T-cell (primary cell): ENCODE data around the gene PIH1D2. TPM values are rescaled to one million over a fixed set of nuclear protein-coding genes. Genes with fewer than 3 reads are reported as not detected.
"Not testable (repeated sequence)": the region's sequence is repeated elsewhere in the genome, so short reads cannot be mapped to it uniquely, and the experiment has no call there.

Source experiments
- ATAC-seq, 4 experiments: fragments of 200-7000 bp in 3 of 4; fragments of 150-1000 bp in 1 of 4; cut with Tn5 transposase; replicated peaks in 1 of 4; 1 replicate in 3 of 4; 2 replicates in 1 of 4; pipeline ENCODE4 v1.10.0; 2021; ENCODE audit warnings: moderate library complexity in 3 of 4, mild to moderate bottlenecking in 2 of 4, moderate number of reproducible peaks in 1 of 4
- CTCF ChIA-PET, 2 donors: fragments of 300-600 bp; sonication (Branson Sonifier 250); formaldehyde crosslinking; loops; one replicate each; lab custom pipeline; 2022; ENCODE audit warnings: antibody characterized with exemption in 2 of 2; lab: Charles Lee
- POLR2A ChIA-PET, 2 donors: fragments of 300-600 bp; sonication (Branson Sonifier 250); formaldehyde crosslinking; loops; one replicate each; lab custom pipeline; 2022; ENCODE audit warnings: antibody characterized with exemption in 2 of 2; lab: Charles Lee
- DNase-seq, 35 experiments: peaks; one replicate each; pipeline versions ENCODE4 v3.0.0 to v3.0.0-alpha.2; 2013 to 2023
- H3K27ac ChIP-seq: one replicate; pipeline ENCODE4 v1.5.1; 2013; ENCODE audit warnings: low read length
- H3K27me3 ChIP-seq, 2 experiments: replicated peaks in 1 of 2; 1 replicate in 1 of 2; 2 replicates in 1 of 2; pipeline versions ENCODE4 v1.6.1 to v1.7.0; 2013; ENCODE audit warnings: low read length in 1 of 2, mixed read lengths in 1 of 2; ENCODE audit not compliant: control insufficient read depth in 2 of 2, insufficient read depth in 2 of 2; ENCODE audit errors: extremely low read depth in 1 of 2
- H3K36me3 ChIP-seq, 2 donors: 1 replicate in 1 of 2; 2 replicates in 1 of 2; pipeline versions ENCODE4 v1.6.1 to v1.7.0; 2013; ENCODE audit warnings: low read length in 1 of 2; ENCODE audit not compliant: control insufficient read depth in 2 of 2, insufficient read depth in 1 of 2; ENCODE audit errors: extremely low read depth in 1 of 2
- H3K4me1 ChIP-seq, 2 experiments: 1 replicate in 1 of 2; 2 replicates in 1 of 2; pipeline versions ENCODE4 v1.6.1 to v1.7.0; 2013; ENCODE audit warnings: low read length in 2 of 2, mixed read lengths in 1 of 2; ENCODE audit not compliant: insufficient read depth in 2 of 2, control insufficient read depth in 1 of 2; ENCODE audit errors: extremely low read depth in 1 of 2
- H3K4me3 ChIP-seq, 2 donors: 1 replicate in 1 of 2; 2 replicates in 1 of 2; pipeline versions ENCODE4 v1.5.1 to v1.7.0; 2013; ENCODE audit warnings: mild to moderate bottlenecking in 2 of 2, low read length in 1 of 2, moderate library complexity in 1 of 2; ENCODE audit not compliant: control insufficient read depth in 1 of 2; ENCODE audit errors: extremely low read depth in 1 of 2
- H3K9me3 ChIP-seq: 2 replicates; pipeline ENCODE4 v1.7.0; 2013
- H3K27ac Mint-ChIP-seq, 2 donors: one replicate each; pipeline ENCODE4 v1.8.0; 2020 to 2021; ENCODE audit warnings: mild to moderate bottlenecking in 2 of 2, mixed read lengths in 2 of 2
- H3K27me3 Mint-ChIP-seq, 2 donors: one replicate each; pipeline ENCODE4 v1.8.0; 2021 to 2022; ENCODE audit warnings: mixed read lengths in 2 of 2
- H3K36me3 Mint-ChIP-seq: one replicate; pipeline ENCODE4 v1.8.0; 2021; ENCODE audit warnings: mixed read lengths
- H3K4me1 Mint-ChIP-seq, 3 donors: one replicate each; pipeline ENCODE4 v1.8.0; 2020 to 2022; ENCODE audit warnings: mixed read lengths in 3 of 3, mild to moderate bottlenecking in 1 of 3
- H3K4me3 Mint-ChIP-seq, 3 donors: one replicate each; pipeline ENCODE4 v1.8.0; 2020 to 2022; ENCODE audit warnings: mild to moderate bottlenecking in 3 of 3, mixed read lengths in 3 of 3, moderate library complexity in 3 of 3
- H3K9me3 Mint-ChIP-seq, 3 donors: one replicate each; pipeline ENCODE4 v1.8.0; 2020 to 2022; ENCODE audit warnings: mixed read lengths in 3 of 3
- WGBS: methylation state at CpG from one replicate; pipeline ENCODE4 v1.1.5; 2013; ENCODE audit warnings: missing lambda C conversion rate; ENCODE audit not compliant: insufficient coverage; 5-methylcytosine and 5-hydroxymethylcytosine counted together
- total RNA-seq, 35 experiments: library from RNA in 6 of 35; stranded (reverse) in 6 of 35; fragments of 120-200 nt in 1 of 35; gene quantifications; one replicate each; pipeline versions ENCODE4 v1.2.1 to v1.2.4 and lab custom pipeline; 2013 to 2026

The PIH1D2 gene
- total RNA-seq, 5 donors from 2014 or later (not counting 1 experiment from before 2014, with no cell fraction given) = 0.30 to 0.44 (median 0.36) TPM; not detected in 2

DNA sequence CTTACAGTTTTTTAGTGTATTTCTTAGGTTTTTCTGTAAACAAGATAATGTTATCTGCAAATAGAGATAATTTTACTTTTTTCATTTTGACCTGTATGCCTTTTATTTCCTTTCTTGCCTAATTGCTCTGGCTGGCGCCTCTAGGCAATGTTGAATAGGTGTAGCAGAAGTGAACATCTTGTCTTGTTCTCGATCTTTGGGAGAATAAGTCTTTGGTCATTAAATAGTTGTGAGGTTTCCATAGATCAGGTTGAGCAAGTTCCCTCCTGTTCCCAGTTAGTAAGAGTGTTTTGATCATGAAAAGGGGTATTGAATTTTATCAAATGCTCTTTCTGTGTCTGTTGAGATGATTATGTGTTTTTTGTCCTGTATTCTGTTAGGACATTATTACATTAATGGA lies 24.0 kb downstream of the PIH1D2 start:
- CTCF ChIA-PET = no interaction called here
- no peak overlapping the region for H3K4me3 Mint-ChIP-seq
- 50% methylated on average over 2 of the region's 2 CpGs for WGBS
- H3K9me3 Mint-ChIP-seq = no peaks in the 10 kb centered on the region
- H3K36me3 Mint-ChIP-seq = peaks cover 73% of the 10 kb centered on the region
- Histone ChIP-seq H3K36me3 (peaks cover 3 to 47% of the 10 kb centered on the region in 2 donors), H3K4me3 (no peak overlapping the region), H3K4me1 (no peaks in the 10 kb centered on the region), H3K9me3 (no peaks in the 10 kb centered on the region), H3K27me3 (no peaks in the 10 kb centered on the region), H3K27ac (no peak overlapping the region)
- H3K27ac Mint-ChIP-seq = no peak overlapping the region
- ATAC-seq = no peak
- peaks cover 11 to 28% (median 14%) of the 10 kb centered on the region in 3 donors for H3K4me1 Mint-ChIP-seq
- POLR2A ChIA-PET = no interaction called here
- no peak for DNase-seq
- H3K27me3 Mint-ChIP-seq = no peaks in the 10 kb centered on the region

DNA sequence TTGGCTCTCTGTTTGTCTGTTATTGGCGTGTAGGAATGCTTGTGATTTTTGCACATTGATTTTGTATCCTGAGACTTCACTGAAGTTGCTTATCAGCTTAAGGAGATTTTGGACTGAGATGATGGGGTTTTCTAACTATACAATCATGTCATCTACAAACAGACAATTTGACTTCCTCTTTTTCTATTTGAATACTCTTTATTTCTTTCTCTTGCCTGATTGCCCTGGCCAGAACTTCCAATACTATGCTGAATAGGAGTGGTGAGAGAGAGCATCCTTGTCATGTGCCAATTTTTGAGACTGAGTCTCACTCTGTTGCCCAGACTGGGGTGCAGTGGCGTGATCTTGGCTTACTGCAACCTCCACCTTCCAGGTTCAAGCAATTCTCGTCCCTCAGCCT lies 25.6 kb downstream of the PIH1D2 start:
- DNase-seq, ATAC-seq, H3K9me3 ChIP-seq, H3K4me3 Mint-ChIP-seq, CTCF ChIA-PET, H3K4me1 ChIP-seq, H3K27me3 ChIP-seq, POLR2A ChIA-PET, H3K27me3 Mint-ChIP-seq, H3K4me3 ChIP-seq, H3K9me3 Mint-ChIP-seq, H3K27ac ChIP-seq: not testable (repeated sequence)
- no CpG with 5 or more reads among the region's 3 CpGs for WGBS
- peak overlapping the region in 1 of 2 donors; percentile 6 for H3K27ac Mint-ChIP-seq
- peaks cover 11 to 28% (median 14%) of the 10 kb centered on the region in 3 donors for H3K4me1 Mint-ChIP-seq
- H3K36me3 ChIP-seq = peaks cover 9 to 50% of the 10 kb centered on the region in 2 donors
- H3K36me3 Mint-ChIP-seq = peaks cover 78% of the 10 kb centered on the region

DNA sequence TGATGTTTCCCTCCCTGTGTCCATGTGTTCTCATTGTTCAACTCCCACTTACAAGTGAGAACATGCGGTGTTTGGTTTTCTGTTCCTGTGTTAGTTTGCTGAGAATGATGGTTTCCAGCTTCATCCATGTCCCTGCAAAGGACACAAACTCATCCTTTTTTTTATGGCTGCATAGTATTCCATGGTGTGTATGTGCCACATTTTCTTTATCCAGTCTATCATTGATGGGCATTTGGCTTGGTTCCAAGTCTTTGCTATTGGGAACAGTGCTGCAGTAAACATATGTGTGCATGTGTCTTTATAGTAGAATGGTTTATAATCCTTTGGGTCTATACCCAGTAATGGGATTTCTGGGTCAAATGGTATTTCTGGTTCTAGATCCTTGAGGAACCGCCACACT lies 27.2 kb downstream of the PIH1D2 start:
- Mint-ChIP-seq H3K4me1 (peaks cover 11 to 26% (median 14%) of the 10 kb centered on the region in 3 donors), H3K27ac (peak overlapping the region in 1 of 2 donors; percentile 16), H3K36me3 (peaks cover 74% of the 10 kb centered on the region)
- H3K36me3 ChIP-seq = peaks cover 9 to 48% of the 10 kb centered on the region in 2 donors
- POLR2A ChIA-PET, H3K4me3 Mint-ChIP-seq, H3K9me3 ChIP-seq, H3K4me3 ChIP-seq, ATAC-seq, CTCF ChIA-PET, H3K27me3 Mint-ChIP-seq, H3K27ac ChIP-seq, DNase-seq, H3K9me3 Mint-ChIP-seq, H3K27me3 ChIP-seq, H3K4me1 ChIP-seq: not testable (repeated sequence)
- WGBS = no CpG with 5 or more reads among the region's 2 CpGs

GRCh38 chr11:112044961-112045360 lies 28.9 kb downstream of the PIH1D2 start:
- H3K4me3 ChIP-seq = no peak overlapping the region
- H3K4me1 ChIP-seq = no peaks in the 10 kb centered on the region
- ATAC-seq = no peak
- peaks cover 69% of the 10 kb centered on the region for H3K36me3 Mint-ChIP-seq
- no peaks in the 10 kb centered on the region for H3K9me3 ChIP-seq
- H3K27ac ChIP-seq = no peak overlapping the region
- peaks cover 10 to 18% (median 15%) of the 10 kb centered on the region in 3 donors for H3K4me1 Mint-ChIP-seq
- 84% methylated on average over 2 of the region's 4 CpGs for WGBS
- no peaks in the 10 kb centered on the region for H3K27me3 ChIP-seq
- ChIA-PET POLR2A (no interaction called here), CTCF (interaction anchor here in 1 of 2 donors (1.2 kb wide), 1 partner anchor 113 kb away, joined by 3 read pairs; no protein-coding TSS in a partner anchor)
- no peaks in the 10 kb centered on the region for H3K9me3 Mint-ChIP-seq
- no peak overlapping the region for H3K27ac Mint-ChIP-seq
- no peak overlapping the region for H3K4me3 Mint-ChIP-seq
- no peaks in the 10 kb centered on the region for H3K27me3 Mint-ChIP-seq
- DNase-seq = no peak
- peaks cover 9 to 44% of the 10 kb centered on the region in 2 donors for H3K36me3 ChIP-seq

DNA sequence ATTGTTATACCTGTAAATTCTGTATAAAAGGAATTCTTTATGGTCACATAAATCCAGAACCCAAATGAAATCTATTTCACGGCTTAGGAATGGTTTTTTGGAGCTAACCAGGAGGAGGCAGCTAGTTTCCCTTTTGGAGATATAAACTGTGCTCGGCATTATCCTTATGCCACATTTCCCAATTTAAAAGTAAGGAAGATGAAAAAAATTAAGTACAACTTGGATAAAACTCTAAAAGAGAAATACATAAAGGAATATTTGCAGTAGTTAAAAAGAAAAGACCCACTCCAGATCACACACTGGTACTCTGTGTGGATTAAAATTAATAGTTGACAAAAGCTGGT lies 30.9 kb downstream of the PIH1D2 start:
- Mint-ChIP-seq H3K27me3 (no peaks in the 10 kb centered on the region), H3K9me3 (no peaks in the 10 kb centered on the region), H3K4me3 (no peak overlapping the region), H3K27ac (no peak overlapping the region), H3K36me3 (peaks cover 72% of the 10 kb centered on the region), H3K4me1 (peaks cover 2 to 9% (median 6%) of the 10 kb centered on the region in 3 donors)
- H3K9me3 ChIP-seq = no peaks in the 10 kb centered on the region
- WGBS = no CpG with 5 or more reads among the region's 2 CpGs
- H3K36me3 ChIP-seq = peaks cover 9 to 51% of the 10 kb centered on the region in 2 donors
- no peaks in the 10 kb centered on the region for H3K4me1 ChIP-seq
- DNase-seq (no peak), ATAC-seq (no peak)
- H3K4me3 ChIP-seq = no peak overlapping the region
- no peaks in the 10 kb centered on the region for H3K27me3 ChIP-seq
- POLR2A ChIA-PET = no interaction called here
- CTCF ChIA-PET = interaction anchor here in 1 of 2 donors (0.7 kb wide), 1 partner anchor 61 kb away, joined by 3 read pairs; no protein-coding TSS in a partner anchor
- no peak overlapping the region for H3K27ac ChIP-seq

- ChIA-PET POLR2A (interaction anchor here in 1 of 2 donors (0.6 kb wide), 1 partner anchor 30 kb away, joined by 5 read pairs; no protein-coding TSS in a partner anchor), CTCF (interaction anchor here (0.6 to 0.7 kb wide), 2 partner anchors 61 to 110 kb away, joined by 3 to 5 read pairs; no protein-coding TSS in a partner anchor)
- DNase-seq (no peak), ATAC-seq (no peak)
- Mint-ChIP-seq H3K27me3 (no peaks in the 10 kb centered on the region), H3K36me3 (peaks cover 71% of the 10 kb centered on the region), H3K27ac (no peak overlapping the region), H3K4me3 (no peak overlapping the region), H3K9me3 (no peaks in the 10 kb centered on the region), H3K4me1 (peaks cover under 1 to 8% (median 6%) of the 10 kb centered on the region in 3 donors)
- no peaks in the 10 kb centered on the region for H3K27me3 ChIP-seq
- H3K36me3 ChIP-seq = peaks cover 9 to 57% of the 10 kb centered on the region in 2 donors
- WGBS = 100% methylated on average over 1 of the region's 6 CpGs
- no peak overlapping the region for H3K27ac ChIP-seq
- H3K9me3 ChIP-seq = no peaks in the 10 kb centered on the region
- H3K4me3 ChIP-seq = no peak overlapping the region
- H3K4me1 ChIP-seq = no peaks in the 10 kb centered on the region
Observed at GRCh38 chr11:112042161-112042960, 31.5 kb downstream of the PIH1D2 start.
